ENCODE results near the gene TCF7L2. TPM values are rescaled to one million over a fixed set of nuclear protein-coding genes. Genes with fewer than 3 reads are reported as not detected.

The TCF7L2 gene
- polyA plus RNA-seq, 4 donors = 40.8 to 47.4 (median 43.3) TPM

GRCh38 chr10:113207924-113208323 is 257.9 kb downstream of the TCF7L2 start:
- DNase-seq (ENCODE audit: low read depth in 4 of 4, low spot score in 3 of 4) = no peak

GRCh38 chr10:113213035-113213434 is 263.0 kb downstream of the TCF7L2 start:
- no peak for DNase-seq (ENCODE audit: low read depth in 4 of 4, low spot score in 3 of 4)

GRCh38 chr10:113214331-113214730 is 264.3 kb downstream of the TCF7L2 start:
- DNase-seq (ENCODE audit: low read depth in 4 of 4, low spot score in 3 of 4) = no peak

- DNase-seq (ENCODE audit: low read depth in 4 of 4, low spot score in 3 of 4) = no peak
Measured at GRCh38 chr10:113216102-113216501, 266.1 kb downstream of the TCF7L2 start.

Measured in right renal pelvis (tissue), 4 donors.